ENCODE measurements around the gene NFAT5.
"Not testable (repeated sequence)": the region's sequence is repeated elsewhere in the genome, so short reads cannot be mapped to it uniquely, and the experiment has no call there.

The NFAT5 gene

DNA sequence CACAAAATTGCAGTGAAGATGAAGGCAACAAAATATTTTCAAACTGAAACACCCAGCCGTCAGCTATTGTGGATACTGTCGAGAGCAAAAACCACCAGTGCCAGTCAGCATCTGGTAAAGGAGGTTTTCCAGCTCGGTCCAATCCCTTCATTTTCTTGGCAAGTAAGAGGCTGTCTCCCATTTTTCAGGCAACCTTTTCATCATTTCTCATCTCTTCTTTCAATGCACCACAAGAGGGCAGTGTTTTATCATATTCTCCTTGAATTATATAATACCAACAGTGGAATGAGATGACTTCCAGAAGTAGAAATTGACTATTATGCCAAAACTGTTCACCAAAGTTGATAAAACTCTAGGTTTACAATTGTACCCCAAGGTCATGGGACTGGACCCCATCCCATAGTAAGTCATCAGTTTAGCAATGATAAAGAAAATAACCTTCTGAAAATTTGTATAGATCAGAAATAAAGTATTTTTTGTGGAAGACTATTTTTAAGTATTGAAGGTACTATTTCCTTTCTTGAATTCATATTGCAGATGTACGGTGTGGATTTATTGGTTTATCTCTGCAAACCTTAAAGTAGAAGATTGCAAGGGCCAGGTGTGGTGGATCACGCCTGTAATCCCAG, 143.8 kb downstream of the NFAT5 start:
- no peak for DNase-seq

DNA sequence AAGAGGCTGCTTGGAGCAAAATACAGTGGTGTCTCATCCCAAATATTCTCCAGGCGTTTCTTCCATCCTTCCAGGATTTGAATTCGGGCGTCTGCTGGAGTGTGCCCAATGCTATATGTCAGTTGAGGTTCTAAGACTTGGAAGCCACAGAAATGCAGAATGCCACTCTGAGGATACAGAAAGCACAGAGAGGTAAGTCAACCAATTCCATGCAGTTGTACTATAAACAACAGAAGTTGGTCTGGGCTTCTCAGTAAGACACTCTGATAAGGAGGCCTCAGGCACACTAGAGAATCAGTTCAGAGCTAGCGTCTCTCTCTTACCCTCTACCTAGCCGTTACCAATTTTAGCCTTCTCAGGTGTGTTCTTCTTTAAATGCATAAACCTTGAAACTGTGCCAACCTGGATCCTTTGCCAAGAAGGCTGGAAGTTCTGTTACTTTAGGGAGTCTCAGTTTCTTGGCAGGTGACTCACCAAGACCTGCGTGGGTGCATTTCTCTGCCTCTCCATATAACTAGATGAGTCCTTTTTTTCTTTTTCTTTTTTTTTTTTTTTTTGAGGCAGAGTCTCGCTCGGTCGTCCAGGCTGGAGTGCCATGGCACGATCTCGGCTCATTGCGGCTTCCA, 145.5 kb downstream of the NFAT5 start:
- no peak for DNase-seq

DNA sequence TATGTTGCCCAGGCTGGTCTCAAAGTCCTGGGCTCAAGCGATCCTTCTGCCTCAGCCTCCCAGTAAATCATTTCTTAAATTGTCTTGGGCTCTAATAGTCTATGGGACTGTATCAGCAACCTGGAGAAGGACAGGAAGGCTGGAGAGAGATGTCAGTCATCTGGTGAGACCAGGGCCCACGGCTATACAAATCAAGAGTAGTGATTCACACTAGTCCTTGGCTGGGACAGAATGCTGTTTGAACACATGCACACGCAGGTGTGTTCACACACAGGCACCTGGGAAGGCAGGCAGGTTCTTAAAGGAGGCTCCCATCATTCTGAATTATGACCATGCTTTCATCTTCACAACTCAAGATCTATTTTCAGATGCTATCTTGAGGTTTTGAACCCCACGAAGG, 146.5 kb downstream of the NFAT5 start:
- DNase-seq, result no peak

DNA sequence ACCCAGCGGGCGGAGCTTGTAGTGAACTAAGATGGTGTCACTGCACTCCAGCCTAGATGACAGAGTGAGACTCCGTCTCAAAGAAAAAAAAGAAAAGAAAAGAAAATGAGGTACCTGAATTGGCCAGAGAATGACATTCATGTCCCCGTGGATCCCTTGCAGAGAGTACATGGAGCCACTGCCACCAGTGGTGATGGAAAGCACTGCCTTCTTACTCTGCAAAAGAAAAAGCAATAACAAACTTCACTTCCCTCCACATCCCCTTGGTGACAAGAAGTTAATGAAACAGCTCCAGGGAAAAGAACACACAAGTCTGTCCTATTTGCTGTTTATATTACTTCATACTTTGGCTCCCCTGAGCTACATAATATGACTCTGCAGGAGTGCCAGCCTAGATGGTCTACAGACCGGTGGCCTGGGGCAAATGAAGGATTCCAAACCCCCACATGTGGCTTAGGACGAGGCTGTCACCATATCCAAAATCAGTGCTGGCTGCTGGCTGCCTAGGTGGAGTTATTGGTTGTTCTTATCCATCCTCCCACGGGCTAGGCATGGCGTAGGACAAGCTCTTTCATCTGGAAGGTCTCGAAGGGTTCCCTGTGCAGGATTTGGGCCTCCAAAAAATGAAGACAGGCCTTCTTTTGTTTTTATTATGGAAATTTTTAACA, 147.3 kb downstream of the NFAT5 start:
- no peak for DNase-seq

DNA sequence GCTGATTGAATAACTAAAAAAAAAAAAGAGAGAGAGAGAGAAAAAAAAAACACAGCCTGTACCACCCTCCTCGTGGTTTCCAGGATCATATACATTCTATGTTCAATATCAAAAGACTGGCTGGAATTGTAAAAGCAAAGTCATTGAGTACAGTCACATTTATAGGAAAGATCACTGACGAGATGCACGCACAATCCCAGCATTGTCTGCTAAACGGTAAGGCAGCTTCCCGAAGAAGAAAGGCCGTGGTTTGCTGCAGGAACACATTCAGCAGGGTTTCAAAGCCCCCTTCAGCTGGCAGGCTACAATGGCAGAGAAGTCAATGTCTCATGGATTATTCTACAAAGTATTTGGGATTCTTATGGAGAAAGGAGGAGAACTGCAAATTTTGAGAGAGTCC, 151.3 kb downstream of the NFAT5 start:
- no peak for DNase-seq

DNA sequence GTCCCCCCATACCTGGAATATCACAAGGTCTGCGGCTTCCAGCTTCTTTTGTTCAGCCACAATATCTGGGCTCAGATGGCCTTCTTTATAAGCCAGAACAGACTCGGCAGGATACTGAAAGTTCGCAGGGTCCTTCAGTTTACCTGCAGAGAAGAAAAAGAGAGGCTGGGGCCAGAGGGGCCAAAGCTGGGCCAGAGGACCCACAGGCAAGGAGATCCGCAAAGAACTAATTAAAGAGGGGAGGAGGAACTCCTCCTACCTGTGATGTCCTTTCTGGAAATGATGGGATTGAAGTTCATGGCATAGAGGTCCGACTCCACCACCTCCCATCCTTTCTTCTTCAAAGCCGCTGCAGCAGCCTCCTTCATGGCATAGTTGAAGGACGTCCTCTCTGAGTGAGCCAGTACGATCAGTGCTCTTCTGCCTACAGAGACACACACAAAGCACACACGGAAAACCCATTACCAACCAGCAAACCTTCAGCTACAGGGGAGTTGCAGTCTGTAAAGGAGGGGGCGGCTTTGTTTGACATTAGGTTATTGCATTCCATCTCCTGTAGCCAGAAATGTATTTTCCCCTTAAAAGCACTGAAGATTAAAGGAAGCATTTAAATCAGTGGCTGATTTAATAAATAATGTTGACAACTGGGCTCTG, 152.5 kb downstream of the NFAT5 start:
- no peak for DNase-seq

DNA sequence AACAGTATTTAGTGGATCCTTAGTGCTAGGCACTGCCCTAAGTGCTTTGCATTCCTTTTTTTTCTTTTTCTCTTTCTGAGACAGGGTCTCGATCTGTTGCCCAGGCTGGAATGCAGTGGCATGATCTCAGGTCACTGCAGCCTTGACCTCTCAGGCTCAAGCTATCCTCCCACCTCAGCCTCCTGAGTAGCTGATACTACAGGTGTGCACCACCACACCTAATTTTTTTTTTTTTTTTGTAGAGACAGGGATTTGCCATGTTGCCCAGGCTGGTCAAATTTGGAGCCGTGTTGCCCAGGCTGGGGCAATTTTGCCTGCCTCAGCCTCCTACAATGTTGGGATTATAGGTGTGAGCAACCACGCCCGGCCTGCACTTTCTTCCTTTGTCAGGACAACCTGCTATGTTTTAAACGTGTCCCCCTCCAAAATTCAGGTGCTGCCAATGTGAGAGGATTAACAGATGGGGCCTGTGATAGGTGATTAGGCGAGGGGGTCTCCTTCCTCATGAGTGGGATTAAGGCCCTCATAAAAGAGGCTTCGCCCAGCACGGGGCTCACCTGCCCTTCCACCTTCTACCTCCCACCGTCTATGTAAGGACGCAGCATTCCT, 155.2 kb downstream of the NFAT5 start:
- DNase-seq, result no peak

DNA sequence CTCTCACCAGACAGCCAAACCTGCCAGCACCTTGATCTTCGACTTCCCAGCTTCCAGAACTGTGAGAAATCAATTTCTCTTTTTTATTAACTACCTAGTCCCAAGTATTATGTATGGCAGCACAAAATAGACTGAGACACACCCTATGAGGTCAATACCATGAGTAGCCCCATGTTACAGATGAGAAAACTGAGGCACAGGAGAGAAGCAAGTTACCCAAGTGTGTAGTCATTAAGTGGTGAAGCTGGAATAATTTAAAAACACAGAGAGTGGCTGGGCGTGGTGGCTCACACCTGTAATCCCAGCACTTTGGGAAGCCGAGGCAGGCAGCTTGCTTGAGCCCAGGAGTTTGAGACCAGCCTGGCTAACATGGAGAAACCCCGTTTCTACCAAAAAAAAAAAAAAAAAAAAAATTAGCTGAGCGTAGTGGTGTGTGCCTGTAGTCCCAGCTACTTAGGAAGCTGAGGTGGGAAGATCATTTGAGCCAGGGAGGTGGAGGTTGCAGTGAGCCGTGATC, 155.7 kb downstream of the NFAT5 start:
- DNase-seq, result no peak

GRCh38 chr16:69724414-69724873, 158.7 kb downstream of the NFAT5 start:
- DNase-seq, result no peak

DNA sequence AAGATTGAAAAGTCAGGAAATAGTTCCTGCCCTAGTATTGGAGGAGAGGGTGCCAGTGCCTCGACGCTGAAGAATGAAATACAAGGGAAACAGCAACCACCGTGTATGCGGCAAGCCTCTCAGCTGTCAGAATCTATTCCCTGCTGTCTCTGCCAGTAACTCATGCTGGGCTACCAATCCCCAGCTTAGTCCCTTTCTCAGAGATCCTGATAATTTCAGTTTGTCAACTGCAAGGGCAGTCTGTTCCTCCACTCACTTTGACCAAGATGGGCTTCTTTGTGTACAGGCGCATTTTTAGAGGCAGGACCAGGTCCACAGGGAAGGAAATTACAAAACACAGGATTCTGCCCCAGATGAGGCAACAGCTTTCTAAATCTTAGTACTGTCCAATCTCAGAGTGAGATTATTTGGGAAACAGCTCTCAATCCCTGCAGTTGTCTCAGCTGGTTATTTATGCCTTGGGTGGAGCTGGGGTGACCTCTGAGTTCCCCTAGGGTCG, 159.3 kb downstream of the NFAT5 start:
- DNase-seq, result no peak

- DNase-seq, result no peak
Observed at GRCh38 chr16:69725480-69726312, 159.9 kb downstream of the NFAT5 start.

- peak; percentile 88 for DNase-seq
Observed at GRCh38 chr16:69726313-69727060, 160.7 kb downstream of the NFAT5 start, which contains the start of gene NQO1. TSS of gene NQO1 (minus strand) at chr16:69726560. CDS start at chr16:69726439, 121 bp downstream.

DNA sequence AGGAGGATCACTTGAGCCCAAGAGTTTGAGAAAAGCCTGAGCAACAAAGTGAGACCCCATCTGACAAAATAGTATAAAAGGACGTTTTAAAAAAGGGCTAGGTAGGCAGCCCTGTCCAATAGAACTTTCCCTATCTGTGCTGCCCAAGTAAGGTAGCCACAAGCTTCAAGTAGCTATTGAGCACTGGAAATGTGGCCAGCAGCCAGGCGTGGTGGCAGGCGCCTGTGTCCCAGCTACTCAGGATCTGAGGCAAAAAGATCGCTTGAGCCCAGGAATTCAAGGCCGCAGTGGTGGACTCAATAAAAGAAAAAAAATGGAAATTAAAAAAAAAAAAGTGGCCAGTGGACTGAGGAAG, 162.1 kb downstream of the NFAT5 start:
- no peak for DNase-seq

DNA sequence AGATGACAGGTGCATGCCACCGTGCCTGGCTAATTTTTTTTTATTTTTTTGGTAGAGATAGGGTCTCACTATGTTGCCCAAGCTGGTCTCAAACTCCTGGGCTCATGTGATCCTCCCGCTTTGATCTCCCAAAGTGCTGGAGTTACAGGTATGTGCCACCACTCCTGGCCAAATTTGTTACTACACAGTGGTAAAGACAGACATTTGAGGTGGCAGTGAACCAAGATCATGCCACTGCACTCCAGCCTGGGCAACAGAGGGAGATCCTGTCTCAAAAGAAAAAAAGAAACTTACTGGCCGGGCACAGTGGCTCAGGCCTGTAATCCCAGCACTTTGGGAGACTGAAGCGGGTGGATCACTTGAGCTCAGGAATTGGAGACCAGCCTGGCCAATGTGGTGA, 163.3 kb downstream of the NFAT5 start:
- not testable (repeated sequence) for DNase-seq

DNA sequence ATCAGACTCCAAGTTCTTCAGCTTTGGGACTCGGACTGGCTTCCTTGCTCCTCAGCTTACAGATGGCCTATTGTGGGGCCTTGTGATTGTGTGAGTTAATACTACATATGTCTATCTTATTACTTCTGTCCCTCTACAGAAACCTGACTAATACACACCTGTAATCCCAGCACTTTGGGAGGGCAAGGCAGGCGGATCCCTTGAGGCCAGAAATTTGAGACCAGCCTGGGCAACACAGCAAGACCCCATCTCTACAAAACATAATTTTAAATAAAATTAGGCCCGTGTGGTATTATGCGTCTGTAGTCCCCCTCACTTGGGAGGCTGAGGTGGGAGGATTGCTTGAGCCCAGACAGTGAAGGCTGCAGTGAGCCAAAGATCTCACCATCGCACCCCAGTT, 165.5 kb downstream of the NFAT5 start:
- DNase-seq, result not testable (repeated sequence)

DNA sequence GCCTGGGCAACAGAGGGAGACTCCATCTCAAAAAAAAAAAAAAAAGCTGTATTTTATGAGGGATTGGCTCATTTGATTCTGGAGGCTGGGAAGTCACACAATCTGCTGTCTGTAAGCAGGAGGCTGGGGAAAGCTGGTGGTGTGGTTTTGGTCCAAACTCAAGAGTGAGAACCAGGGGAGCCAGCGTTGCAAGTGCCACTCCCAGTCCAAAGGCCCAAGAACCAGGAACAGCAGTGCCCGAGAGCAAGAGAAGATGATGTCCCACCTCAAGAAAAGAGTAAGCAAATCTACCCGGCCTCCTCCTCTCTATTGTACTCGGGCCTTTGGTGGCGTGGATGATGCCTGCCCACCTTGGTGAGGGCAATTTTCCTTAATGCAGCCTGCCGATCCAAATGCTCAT, 166.3 kb downstream of the NFAT5 start:
- DNase-seq, result no peak

DNA sequence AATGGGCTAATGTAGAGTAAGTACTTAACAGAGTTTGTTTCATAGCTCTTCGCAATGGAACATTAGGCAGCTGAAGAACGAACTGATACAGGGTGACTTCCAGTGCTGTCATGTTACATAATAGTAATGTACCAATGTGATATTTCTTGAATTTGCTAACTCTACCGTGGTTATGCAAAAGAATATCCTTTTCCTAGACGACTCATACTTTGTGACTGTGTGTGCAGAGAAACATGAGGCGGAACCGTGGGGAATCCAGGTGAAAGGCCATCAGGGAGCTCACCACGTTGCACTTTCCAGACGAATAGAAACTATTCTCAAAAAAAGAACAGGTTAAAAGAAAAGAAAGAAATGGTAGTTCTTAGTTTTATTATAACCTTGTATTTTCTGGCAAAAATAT, 175.8 kb downstream of the NFAT5 start:
- DNase-seq, result no peak

- DNase-seq, result no peak
Observed at GRCh38 chr16:69741951-69742904, 176.5 kb downstream of the NFAT5 start.

- DNase-seq, result no peak
Observed at GRCh38 chr16:69744363-69745231, 178.8 kb downstream of the NFAT5 start.

All from NCI-H774 (cell line).